Measurements from ENCODE around the gene LRRC28.

DNA sequence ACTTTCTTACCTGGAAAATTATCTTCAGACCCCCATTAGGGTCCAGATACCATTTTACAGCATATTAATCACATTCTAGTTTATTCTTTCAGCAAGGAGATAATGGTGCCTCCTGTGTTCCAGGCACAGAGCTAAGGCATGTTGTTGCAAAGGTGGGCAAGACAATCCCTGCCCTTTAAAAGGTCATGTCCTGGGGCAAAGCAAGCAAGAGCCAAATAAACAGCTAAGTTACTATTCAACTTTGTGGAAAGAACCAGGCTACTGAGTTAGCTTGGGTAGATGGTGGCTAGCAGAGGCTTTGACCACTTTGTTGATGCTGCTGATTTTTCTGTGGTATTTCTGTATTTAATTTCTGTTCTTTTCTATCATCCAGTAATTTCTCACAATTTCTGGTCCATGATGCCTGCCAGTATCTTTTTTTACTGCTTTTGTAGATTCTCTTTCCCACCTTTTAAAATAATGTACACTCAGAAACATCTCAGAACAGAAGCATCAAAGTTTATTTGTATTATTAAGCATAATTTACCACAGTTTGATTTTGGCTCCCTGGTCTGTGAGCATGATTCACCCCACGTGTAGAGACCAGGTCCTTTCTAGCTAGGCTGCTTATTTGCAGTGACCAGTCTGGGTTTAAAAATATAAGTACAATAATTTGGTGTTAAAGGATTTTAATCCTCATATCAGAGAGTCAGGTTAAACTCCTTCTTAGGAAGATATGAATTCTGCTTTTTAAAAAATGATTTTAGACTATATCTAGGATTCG lies 71.5 kb downstream of the LRRC28 start:
- no peak for TF ChIP-seq POLR2A (IDR thresholded peaks at IDR 0.05)
- TF ChIP-seq, protein P1, sequence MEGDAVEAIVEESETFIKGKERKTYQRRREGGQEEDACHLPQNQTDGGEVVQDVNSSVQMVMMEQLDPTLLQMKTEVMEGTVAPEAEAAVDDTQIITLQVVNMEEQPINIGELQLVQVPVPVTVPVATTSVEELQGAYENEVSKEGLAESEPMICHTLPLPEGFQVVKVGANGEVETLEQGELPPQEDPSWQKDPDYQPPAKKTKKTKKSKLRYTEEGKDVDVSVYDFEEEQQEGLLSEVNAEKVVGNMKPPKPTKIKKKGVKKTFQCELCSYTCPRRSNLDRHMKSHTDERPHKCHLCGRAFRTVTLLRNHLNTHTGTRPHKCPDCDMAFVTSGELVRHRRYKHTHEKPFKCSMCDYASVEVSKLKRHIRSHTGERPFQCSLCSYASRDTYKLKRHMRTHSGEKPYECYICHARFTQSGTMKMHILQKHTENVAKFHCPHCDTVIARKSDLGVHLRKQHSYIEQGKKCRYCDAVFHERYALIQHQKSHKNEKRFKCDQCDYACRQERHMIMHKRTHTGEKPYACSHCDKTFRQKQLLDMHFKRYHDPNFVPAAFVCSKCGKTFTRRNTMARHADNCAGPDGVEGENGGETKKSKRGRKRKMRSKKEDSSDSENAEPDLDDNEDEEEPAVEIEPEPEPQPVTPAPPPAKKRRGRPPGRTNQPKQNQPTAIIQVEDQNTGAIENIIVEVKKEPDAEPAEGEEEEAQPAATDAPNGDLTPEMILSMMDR (IDR thresholded peaks at IDR 0.05): no peak

Measured in lower leg skin (tissue), 3 donors.